B cell (primary cell): ENCODE measurements around the gene MRPS6. TPM values are rescaled to one million over a fixed set of nuclear protein-coding genes. Genes with fewer than 3 reads are reported as not detected.

ENCODE experiments used
- ATAC-seq: fragments of 200-7000 bp; cut with Tn5 transposase; one replicate; pipeline ENCODE4 v1.10.0; 2021; ENCODE audit warnings: low read depth, mild to moderate bottlenecking, moderate number of reproducible peaks, moderate library complexity
- CTCF ChIA-PET: fragments of 350-600 bp; sonication (Branson Sonifier 250); formaldehyde crosslinking; loops from one replicate; lab custom pipeline; 2021; ENCODE audit warnings: antibody characterized with exemption, inconsistent platforms; lab: Charles Lee
- POLR2A ChIA-PET: fragments of 350-600 bp; sonication (Branson Sonifier 250); formaldehyde crosslinking; loops from one replicate; lab custom pipeline; 2021; ENCODE audit warnings: antibody characterized with exemption; lab: Charles Lee
- DNase-seq: peaks from one replicate; pipeline ENCODE4 v3.0.0; 2013
- H2AFZ ChIP-seq: 2 replicates; pipeline ENCODE4 v1.6.1; 2012; ENCODE audit warnings: mild to moderate bottlenecking, low read depth, low read length; ENCODE audit not compliant: insufficient read depth, poor library complexity, severe bottlenecking
- H3K27ac ChIP-seq, 2 donors: 1 replicate in 1 of 2; 2 replicates in 1 of 2; pipeline ENCODE4 v1.5.1; 2012 to 2013; ENCODE audit warnings: low read length in 2 of 2, mild to moderate bottlenecking in 2 of 2, moderate library complexity in 1 of 2
- H3K27me3 ChIP-seq, 4 experiments: fragments of 200-600 bp in 1 of 4; sonication (generic) in 1 of 4; replicated peaks in 1 of 4; 1 replicate in 2 of 4; 2 replicates in 2 of 4; pipeline versions ENCODE4 v1.6.1 to v1.7.0; 2013 to 2016; ENCODE audit warnings: low read length in 3 of 4, mild to moderate bottlenecking in 2 of 4, mixed read lengths in 1 of 4, moderate library complexity in 1 of 4; ENCODE audit not compliant: insufficient read depth in 4 of 4, control insufficient read depth in 3 of 4; ENCODE audit errors: control extremely low read depth in 1 of 4
- H3K36me3 ChIP-seq, 2 experiments: replicated peaks in 1 of 2; 1 replicate in 1 of 2; 2 replicates in 1 of 2; pipeline versions ENCODE4 v1.6.1 to v1.7.1; 2013; ENCODE audit warnings: low read length in 1 of 2; ENCODE audit not compliant: insufficient read depth in 2 of 2, control insufficient read depth in 1 of 2; ENCODE audit errors: control extremely low read depth in 1 of 2, extremely low read depth in 1 of 2
- H3K4me1 ChIP-seq, 2 donors: fragments of 200-600 bp in 1 of 2; sonication (generic) in 1 of 2; 1 replicate in 1 of 2; 2 replicates in 1 of 2; pipeline versions ENCODE4 v1.5.1 to v1.6.1; 2013 to 2017; ENCODE audit warnings: low read length in 2 of 2; ENCODE audit not compliant: control insufficient read depth in 2 of 2, insufficient read depth in 2 of 2
- H3K4me2 ChIP-seq: replicated peaks from 2 replicates; pipeline ENCODE3; 2012; ENCODE audit warnings: mild to moderate bottlenecking, low read depth, low read length; ENCODE audit not compliant: poor library complexity, severe bottlenecking
- H3K4me3 ChIP-seq, 5 experiments: fragments of 200-600 bp in 1 of 5; sonication (generic) in 1 of 5; 1 replicate in 3 of 5; 2 replicates in 2 of 5; pipeline versions ENCODE4 v1.5.1 to v1.7.0; 2011 to 2016; ENCODE audit warnings: low read length in 4 of 5, mild to moderate bottlenecking in 4 of 5, low read depth in 2 of 5, control low read depth in 1 of 5, moderate library complexity in 1 of 5; ENCODE audit not compliant: insufficient read depth in 1 of 5; ENCODE audit errors: control extremely low read depth in 1 of 5, extremely low read depth in 1 of 5
- H3K79me2 ChIP-seq: fragments of 200-600 bp; sonication (generic); one replicate; pipeline ENCODE4 v1.6.0; 2016; ENCODE audit warnings: low read length; ENCODE audit not compliant: control insufficient read depth, insufficient read depth
- H3K9ac ChIP-seq: fragments of 200-600 bp; sonication (generic); 2 replicates; pipeline ENCODE4 v1.6.1; 2017; ENCODE audit warnings: mild to moderate bottlenecking, low read length, moderate library complexity
- H3K9me3 ChIP-seq, 3 donors: one replicate each; pipeline versions ENCODE4 v1.6.1 to v1.7.1; 2013; ENCODE audit warnings: low read length in 2 of 3; ENCODE audit not compliant: control insufficient read depth in 2 of 3, insufficient read depth in 1 of 3; ENCODE audit errors: control extremely low read depth in 1 of 3
- H4K20me1 ChIP-seq: 2 replicates; pipeline ENCODE4 v1.6.0; 2012; ENCODE audit warnings: mild to moderate bottlenecking, low read length; ENCODE audit not compliant: insufficient read depth, control insufficient read depth, poor library complexity, severe bottlenecking
- H3K27ac Mint-ChIP-seq: one replicate; pipeline ENCODE4 v1.8.0; 2021; ENCODE audit warnings: mixed read lengths
- H3K27me3 Mint-ChIP-seq: one replicate; pipeline ENCODE4 v1.8.0; 2021; ENCODE audit warnings: mixed read lengths
- H3K4me1 Mint-ChIP-seq: one replicate; pipeline ENCODE4 v1.8.0; 2021; ENCODE audit warnings: mixed read lengths
- H3K4me3 Mint-ChIP-seq: one replicate; pipeline ENCODE4 v1.8.0; 2021; ENCODE audit warnings: mixed read lengths
- H3K9me3 Mint-ChIP-seq: one replicate; pipeline ENCODE4 v1.8.0; 2022; ENCODE audit warnings: mixed read lengths; ENCODE audit not compliant: insufficient read depth
- CTCF ChIP-seq: fragments of 200-600 bp; IDR thresholded peaks from one replicate; pipeline ENCODE4 v1.8.0; 2022; ENCODE audit warnings: antibody characterized with exemption, mild to moderate bottlenecking
- EZH2 ChIP-seq: IDR thresholded peaks from 2 replicates; pipeline ENCODE4 v1.6.1; 2012; ENCODE audit warnings: borderline replicate concordance, low read depth, mild to moderate bottlenecking, moderate library complexity, low read length; ENCODE audit not compliant: insufficient read depth, poor library complexity, severe bottlenecking
- WGBS: methylation state at CpG from one replicate; pipeline ENCODE4 v1.1.5; 2013; ENCODE audit warnings: missing lambda C conversion rate; ENCODE audit not compliant: insufficient coverage; 5-methylcytosine and 5-hydroxymethylcytosine counted together
- intact Hi-C: fragments of 100-400 bp; cut with micrococcal nuclease; formaldehyde crosslinking; loops from one replicate; pipeline ENCODE4 v1.10.0; 2022
- polyA plus RNA-seq: library from polyadenylated mRNA; depleted of rRNA; stranded (reverse); fragments of >200 nt; gene quantifications from 2 replicates; pipeline ENCODE4 v1.2.3, GENCODE V29; 2012
- total RNA-seq, 2 donors: library from RNA; stranded (reverse); fragments of 120-200 nt in 1 of 2; gene quantifications; 1 replicate in 1 of 2; 2 replicates in 1 of 2; pipeline versions ENCODE4 v1.2.3 to v1.2.4, GENCODE V29; 2013 to 2022

Gene MRPS6
- total and polyA plus RNA-seq, 2 donors (not counting 1 experiment from before 2014, with no cell fraction given) = 15.7 to 37.9 TPM

GRCh38 chr21:34122047-34122446 is 48.7 kb downstream of the MRPS6 start:
- POLR2A ChIA-PET = no interaction called here
- Histone ChIP-seq H3K36me3 (peaks cover 2 to 22% of the 10 kb centered on the region in 2 experiments), H3K4me2 (no peak overlapping the region), H3K4me3 (no peak overlapping the region), H2AFZ (no peak overlapping the region), H3K4me1 (no peaks in the 10 kb centered on the region), H3K27me3 (no peaks in the 10 kb centered on the region), H3K9me3 (no peaks in the 10 kb centered on the region), H3K27ac (no peak overlapping the region), H4K20me1 (peaks cover 18% of the 10 kb centered on the region), H3K79me2 (peaks cover 47% of the 10 kb centered on the region), H3K9ac (no peak overlapping the region)
- H3K27ac Mint-ChIP-seq = no peak overlapping the region
- ATAC-seq (no peak), DNase-seq (no peak)
- no peaks in the 10 kb centered on the region for H3K27me3 Mint-ChIP-seq
- no peaks in the 10 kb centered on the region for H3K9me3 Mint-ChIP-seq
- WGBS = no CpG with 5 or more reads among the region's 2 CpGs
- no peak for TF ChIP-seq EZH2
- no peak for TF ChIP-seq CTCF
- CTCF ChIA-PET = interaction anchor here (0.7 kb wide), 1 partner anchor 147 kb away, joined by 4 read pairs; no protein-coding TSS in a partner anchor
- H3K4me1 Mint-ChIP-seq = peaks cover 11% of the 10 kb centered on the region
- intact Hi-C loops = no loop called here
- no peak overlapping the region for H3K4me3 Mint-ChIP-seq

- H3K27ac ChIP-seq = no peak overlapping the region
- H3K79me2 ChIP-seq = peaks cover 49% of the 10 kb centered on the region
Measured at GRCh38 chr21:34123609-34124008, 50.2 kb downstream of the MRPS6 start.

More at GRCh38 chr21:34123609-34124008, 50.2 kb downstream of the MRPS6 start:
- Histone ChIP-seq H3K4me3 (no peak overlapping the region), H3K9ac (no peak overlapping the region), H4K20me1 (peaks cover 18% of the 10 kb centered on the region), H3K9me3 (no peaks in the 10 kb centered on the region), H3K4me1 (no peaks in the 10 kb centered on the region), H3K36me3 (peaks cover 2 to 27% of the 10 kb centered on the region in 2 experiments), H2AFZ (no peak overlapping the region), H3K27me3 (no peaks in the 10 kb centered on the region), H3K4me2 (no peak overlapping the region)
- no peak for ATAC-seq
- POLR2A ChIA-PET = no interaction called here
- H3K4me3 Mint-ChIP-seq = no peak overlapping the region
- CTCF ChIA-PET = interaction anchor here (0.9 to 1.5 kb wide), 3 partner anchors 9 to 225 kb away, joined by 3 to 4 read pairs (median 3); no protein-coding TSS in a partner anchor
- no peaks in the 10 kb centered on the region for H3K27me3 Mint-ChIP-seq
- DNase-seq = no peak
- 95% methylated on average over 8 of the region's 8 CpGs for WGBS
- intact Hi-C loops = no loop called here
- no peak for TF ChIP-seq CTCF
- TF ChIP-seq EZH2 = no peak
- peaks cover 11% of the 10 kb centered on the region for H3K4me1 Mint-ChIP-seq
- no peak overlapping the region for H3K27ac Mint-ChIP-seq
- H3K9me3 Mint-ChIP-seq = no peaks in the 10 kb centered on the region
